Body of pancreas (tissue), 4 donors: ENCODE measurements around the gene TPP2. TPM values are rescaled to one million over a fixed set of nuclear protein-coding genes. Genes with fewer than 3 reads are reported as not detected.

Source experiments
- ATAC-seq: fragments of 150-250 bp; one replicate; pipeline ENCODE4 v1.9.1; 2016
- DNase-seq, 4 donors: peaks; one replicate each; pipeline ENCODE4 v3.0.0-alpha.2; 2019
- H3K27ac ChIP-seq, 4 donors: fragments of 200-600 bp; sonication (generic); 1 replicate in 3 of 4; 2 replicates in 1 of 4; pipeline versions ENCODE4 v1.5.1 to v1.6.1; 2016 to 2019; ENCODE audit warnings: mild to moderate bottlenecking in 1 of 4, mixed read lengths in 1 of 4, moderate library complexity in 1 of 4
- H3K27me3 ChIP-seq, 2 donors: fragments of 200-600 bp; sonication (generic); one replicate each; pipeline ENCODE4 v1.6.0; 2016; ENCODE audit warnings: mild to moderate bottlenecking in 1 of 2
- H3K36me3 ChIP-seq, 2 donors: fragments of 200-600 bp; sonication (generic); replicated peaks in 1 of 2; 2 replicates each; pipeline ENCODE4 v1.5.1; 2016; ENCODE audit warnings: low read depth in 2 of 2; ENCODE audit not compliant: insufficient read depth in 1 of 2
- H3K4me1 ChIP-seq: fragments of 200-600 bp; sonication (generic); one replicate; pipeline ENCODE4 v1.6.0; 2016
- H3K4me3 ChIP-seq, 2 donors: fragments of 200-600 bp; sonication (generic); 1 replicate in 1 of 2; 2 replicates in 1 of 2; pipeline ENCODE4 v1.5.1; 2016 to 2019
- H3K9me3 ChIP-seq, 3 donors: fragments of 200-600 bp; sonication (generic); 1 replicate in 2 of 3; 2 replicates in 1 of 3; pipeline ENCODE4 v1.5.1; 2016
- CTCF ChIP-seq, 7 experiments: fragments of 450-650 bp in 4 of 7; fragments of 200-600 bp in 3 of 7; sonication (generic) in 3 of 7; IDR thresholded peaks; one replicate each; pipeline ENCODE4 v1.5.1; 2016 to 2019; ENCODE audit warnings: antibody characterized with exemption in 7 of 7
- POLR2A ChIP-seq, 3 donors: fragments of 450-650 bp; IDR thresholded peaks; one replicate each; pipeline ENCODE4 v1.6.1; 2016; ENCODE audit warnings: antibody characterized with exemption in 3 of 3, mild to moderate bottlenecking in 2 of 3
- WGBS, 2 donors: methylation state at CpG; one replicate each; pipeline ENCODE4 v1.1.5; 2017; 5-methylcytosine and 5-hydroxymethylcytosine counted together
- intact Hi-C: fragments of 100-400 bp; cut with DNase I; formaldehyde crosslinking; loops from one replicate; pipeline ENCODE4 v1.15.1; 2023
- total RNA-seq, 2 donors: library from RNA; depleted of rRNA; stranded (reverse); fragments of >200 nt; gene quantifications; one replicate each; pipeline ENCODE4 v1.1.0, GENCODE V29; 2016

The TPP2 gene
- total RNA-seq, 2 donors from 2014 or later: 29.3 to 73.5 TPM

GRCh38 chr13:102678339-102679107, 81.7 kb downstream of the TPP2 start:
- ATAC-seq: no peak
- WGBS, 2 donors: 94 to 95% methylated on average over 5 of the region's 5 CpGs
- Histone ChIP-seq H3K9me3 (no peaks in the 10 kb centered on the region), H3K27ac (no peak overlapping the region), H3K4me1 (no peaks in the 10 kb centered on the region), H3K27me3 (no peaks in the 10 kb centered on the region), H3K4me3 (no peak overlapping the region), H3K36me3 (peaks cover 0 to 10% of the 10 kb centered on the region in 2 donors)
- TF ChIP-seq POLR2A (IDR thresholded peaks at IDR 0.05) (no peak), CTCF (IDR thresholded peaks at IDR 0.05) (no peak)
- no peak for DNase-seq
- intact Hi-C loops: no loop called here

- 68 to 89% methylated on average over 3 of the region's 3 CpGs for WGBS, 2 donors
- Histone ChIP-seq H3K36me3 (peaks cover 0 to 7% of the 10 kb centered on the region in 2 donors), H3K4me1 (no peaks in the 10 kb centered on the region), H3K4me3 (no peak overlapping the region), H3K9me3 (no peaks in the 10 kb centered on the region), H3K27ac (no peak overlapping the region), H3K27me3 (no peaks in the 10 kb centered on the region)
- no peak for ATAC-seq
- TF ChIP-seq CTCF (IDR thresholded peaks at IDR 0.05): no peak
- no peak for TF ChIP-seq POLR2A (IDR thresholded peaks at IDR 0.05)
- intact Hi-C loops: no loop called here
- no peak for DNase-seq
Observed at GRCh38 chr13:102679449-102680132, 82.8 kb downstream of the TPP2 start.

GRCh38 chr13:102680133-102680717, 83.4 kb downstream of the TPP2 start:
- intact Hi-C loops: no loop called here
- TF ChIP-seq CTCF (IDR thresholded peaks at IDR 0.05): no peak
- TF ChIP-seq POLR2A (IDR thresholded peaks at IDR 0.05): no peak
- Histone ChIP-seq H3K4me3 (no peak overlapping the region), H3K36me3 (peaks cover 0 to 7% of the 10 kb centered on the region in 2 donors), H3K27me3 (no peaks in the 10 kb centered on the region), H3K27ac (no peak overlapping the region), H3K4me1 (no peaks in the 10 kb centered on the region), H3K9me3 (no peaks in the 10 kb centered on the region)
- DNase-seq (no peak), ATAC-seq (no peak)
- WGBS, 2 donors: 76% methylated on average over 4 of the region's 4 CpGs

GRCh38 chr13:102680842-102681740, 84.3 kb downstream of the TPP2 start:
- intact Hi-C loops: no loop called here
- no peak for DNase-seq
- Histone ChIP-seq H3K9me3 (no peaks in the 10 kb centered on the region), H3K4me3 (no peak overlapping the region), H3K27me3 (no peaks in the 10 kb centered on the region), H3K4me1 (no peaks in the 10 kb centered on the region), H3K36me3 (peaks cover 0 to 7% of the 10 kb centered on the region in 2 donors), H3K27ac (no peak overlapping the region)
- WGBS, 2 donors: 67 to 69% methylated on average over 5 of the region's 5 CpGs
- TF ChIP-seq POLR2A (IDR thresholded peaks at IDR 0.05) (no peak), CTCF (IDR thresholded peaks at IDR 0.05) (no peak)
- no peak for ATAC-seq
